Astrocyte of the spinal cord (primary cell): ENCODE results near the gene FHL5.
A peak's percentile ranks its signal among the peaks of the same experiment; 100 is the strongest.
"Not testable (repeated sequence)": the region's sequence is repeated elsewhere in the genome, so short reads cannot be mapped to it uniquely, and the experiment has no call there.

Experiments
- DNase-seq: peaks from one replicate; pipeline ENCODE4 v3.0.0; 2011; ENCODE audit warnings: low read depth, low spot score
- H3K4me3 ChIP-seq: 2 replicates; pipeline ENCODE4 v1.5.1; 2011; ENCODE audit warnings: low read depth, mild to moderate bottlenecking, low read length, moderate library complexity
- in situ Hi-C: cut with HindIII; loops from 2 replicates; pipeline ENCODE4 v1.10.0; 2017; ENCODE audit warnings: low sequenced_read_pairs
- TF ChIP-seq, protein P1 (sequence below): IDR thresholded peaks from 2 replicates; pipeline ENCODE4 v1.5.1; 2012; ENCODE audit warnings: low read depth, mild to moderate bottlenecking, low read length, inconsistent platforms

The FHL5 gene

GRCh38 chr6:96528193-96528592, 34.7 kb upstream of the FHL5 start:
- TF ChIP-seq, protein P1, sequence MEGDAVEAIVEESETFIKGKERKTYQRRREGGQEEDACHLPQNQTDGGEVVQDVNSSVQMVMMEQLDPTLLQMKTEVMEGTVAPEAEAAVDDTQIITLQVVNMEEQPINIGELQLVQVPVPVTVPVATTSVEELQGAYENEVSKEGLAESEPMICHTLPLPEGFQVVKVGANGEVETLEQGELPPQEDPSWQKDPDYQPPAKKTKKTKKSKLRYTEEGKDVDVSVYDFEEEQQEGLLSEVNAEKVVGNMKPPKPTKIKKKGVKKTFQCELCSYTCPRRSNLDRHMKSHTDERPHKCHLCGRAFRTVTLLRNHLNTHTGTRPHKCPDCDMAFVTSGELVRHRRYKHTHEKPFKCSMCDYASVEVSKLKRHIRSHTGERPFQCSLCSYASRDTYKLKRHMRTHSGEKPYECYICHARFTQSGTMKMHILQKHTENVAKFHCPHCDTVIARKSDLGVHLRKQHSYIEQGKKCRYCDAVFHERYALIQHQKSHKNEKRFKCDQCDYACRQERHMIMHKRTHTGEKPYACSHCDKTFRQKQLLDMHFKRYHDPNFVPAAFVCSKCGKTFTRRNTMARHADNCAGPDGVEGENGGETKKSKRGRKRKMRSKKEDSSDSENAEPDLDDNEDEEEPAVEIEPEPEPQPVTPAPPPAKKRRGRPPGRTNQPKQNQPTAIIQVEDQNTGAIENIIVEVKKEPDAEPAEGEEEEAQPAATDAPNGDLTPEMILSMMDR = no peak
- in situ Hi-C loops = no loop called here
- no peak for DNase-seq
- no peak overlapping the region for H3K4me3 ChIP-seq

DNA sequence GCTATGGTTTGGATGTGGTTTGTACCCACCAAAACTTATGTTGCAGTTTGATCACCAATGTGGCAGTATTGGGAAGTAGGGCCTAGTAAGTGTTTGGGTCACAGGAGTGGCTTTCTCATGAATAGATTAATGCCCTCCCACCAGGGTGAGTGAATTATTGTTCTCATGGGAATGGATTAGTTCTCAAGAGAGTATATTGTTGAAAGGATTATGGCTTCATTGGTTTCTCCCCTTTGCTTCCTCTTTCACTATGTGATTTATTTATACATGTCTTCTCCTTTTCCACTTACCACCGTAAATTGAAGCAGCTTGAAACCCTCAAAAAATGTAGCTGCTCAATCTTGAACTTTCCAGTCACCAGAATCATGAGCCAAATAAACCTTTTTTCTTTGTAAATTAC, 30.5 kb upstream of the FHL5 start:
- TF ChIP-seq, protein P1 = no peak
- no peak overlapping the region for H3K4me3 ChIP-seq
- in situ Hi-C loops = no loop called here
- DNase-seq = no peak

DNA sequence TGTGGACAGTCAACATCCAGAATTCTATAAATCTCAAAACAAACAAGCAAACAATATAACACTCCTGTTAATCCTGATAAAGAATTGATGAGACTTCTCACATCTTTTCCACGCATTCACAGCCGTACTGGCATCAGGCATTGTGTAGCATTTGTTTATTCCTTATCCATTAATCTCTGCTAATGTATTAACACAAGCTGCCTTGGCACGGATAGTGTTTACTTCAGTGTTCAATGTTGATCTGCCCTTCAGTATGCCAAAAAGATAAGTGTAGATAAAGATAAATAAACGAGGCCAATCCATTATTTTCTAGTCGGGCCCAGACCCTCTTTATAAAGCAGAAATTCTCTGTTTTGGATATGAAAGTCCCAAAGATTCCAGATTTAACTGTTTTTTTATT, 25.2 kb upstream of the FHL5 start:
- in situ Hi-C loops = no loop called here
- no peak overlapping the region for H3K4me3 ChIP-seq
- TF ChIP-seq, protein P1 = no peak
- DNase-seq = no peak

GRCh38 chr6:96542702-96543101, 20.2 kb upstream of the FHL5 start:
- TF ChIP-seq, protein P1 = peak; percentile 26
- DNase-seq = no peak
- in situ Hi-C loops = no loop called here
- no peak overlapping the region for H3K4me3 ChIP-seq

DNA sequence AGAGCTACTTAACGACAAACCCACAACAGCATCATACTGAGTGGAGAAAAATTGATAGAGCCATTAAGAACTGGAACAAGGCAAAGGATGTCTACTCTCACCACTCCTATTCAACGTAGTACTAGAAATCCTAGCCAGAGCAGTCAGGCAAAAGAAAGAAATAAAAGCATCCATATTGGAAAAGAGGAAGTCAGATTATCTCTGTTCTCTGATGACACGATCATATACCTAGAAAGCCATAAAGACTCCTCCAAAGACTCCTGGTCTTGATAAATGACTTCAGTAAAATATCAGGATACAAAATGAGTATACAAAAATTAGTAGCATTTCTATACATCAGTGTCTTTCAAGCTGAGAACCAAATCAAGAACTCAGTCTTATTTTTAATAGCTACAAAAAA, 17.0 kb upstream of the FHL5 start:
- in situ Hi-C loops = no loop called here
- TF ChIP-seq, protein P1 = no peak
- no peak overlapping the region for H3K4me3 ChIP-seq
- no peak for DNase-seq

GRCh38 chr6:96547654-96548053, 15.3 kb upstream of the FHL5 start:
- DNase-seq = no peak
- TF ChIP-seq, protein P1 = no peak
- in situ Hi-C loops = no loop called here
- H3K4me3 ChIP-seq = no peak overlapping the region

GRCh38 chr6:96554558-96554957, 8.4 kb upstream of the FHL5 start:
- H3K4me3 ChIP-seq = no peak overlapping the region
- TF ChIP-seq, protein P1 = no peak
- no peak for DNase-seq
- in situ Hi-C loops = no loop called here

DNA sequence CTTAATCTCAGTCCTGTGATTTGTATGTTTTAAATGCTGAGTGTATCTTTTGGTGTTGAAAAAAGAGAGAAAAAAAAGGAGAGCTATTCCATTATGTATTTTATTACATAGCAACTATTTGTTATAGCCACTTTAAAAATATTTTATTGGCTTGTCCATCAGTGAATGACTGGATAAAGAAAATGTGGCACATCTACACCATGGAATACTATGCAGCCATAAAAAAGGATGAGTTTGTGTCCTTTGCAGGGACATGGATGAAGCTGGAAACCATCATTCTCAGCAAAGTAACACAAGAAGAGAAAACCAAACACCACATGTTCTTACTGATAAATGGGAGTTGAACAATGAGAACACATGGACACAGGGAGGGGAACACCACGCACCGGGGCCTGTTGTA, 3.2 kb upstream of the FHL5 start:
- DNase-seq, H3K4me3 ChIP-seq, in situ Hi-C loops: not testable (repeated sequence)
